ENCODE measurements around the gene C1QTNF7. TPM values are rescaled to one million over a fixed set of nuclear protein-coding genes. Genes with fewer than 3 reads are reported as not detected.

Gene C1QTNF7
- total RNA-seq, 1 donor, result 0.18 TPM

- no peak overlapping the region for H3K4me3 ChIP-seq (ENCODE audit: low read depth, low read length)
- no peak for TF ChIP-seq CTCF (IDR thresholded peaks at IDR 0.05; ENCODE audit: insufficient read depth, low read length)
- no peak for DNase-seq (ENCODE audit: low read depth)
These were observed 29.1 kb upstream of the C1QTNF7 start for GRCh38 chr4:15398732-15399131.

- DNase-seq (ENCODE audit: low read depth), result no peak
- H3K4me3 ChIP-seq (ENCODE audit: low read depth, low read length), result no peak overlapping the region
- TF ChIP-seq CTCF (IDR thresholded peaks at IDR 0.05; ENCODE audit: insufficient read depth, low read length), result no peak
These were observed 27.6 kb upstream of the C1QTNF7 start for GRCh38 chr4:15400226-15400625.

- TF ChIP-seq CTCF (IDR thresholded peaks at IDR 0.05; ENCODE audit: insufficient read depth, low read length), result no peak
- no peak overlapping the region for H3K4me3 ChIP-seq (ENCODE audit: low read depth, low read length)
- peak; percentile 72 for DNase-seq (ENCODE audit: low read depth)
These were observed 26.7 kb upstream of the C1QTNF7 start for GRCh38 chr4:15400981-15401671.

- DNase-seq (ENCODE audit: low read depth), result peak; percentile 50
These were observed 25.7 kb upstream of the C1QTNF7 start for GRCh38 chr4:15402146-15402545.

GRCh38 chr4:15402974-15403373 lies 24.9 kb upstream of the C1QTNF7 start:
- TF ChIP-seq CTCF (IDR thresholded peaks at IDR 0.05; ENCODE audit: insufficient read depth, low read length), result no peak
- no peak overlapping the region for H3K4me3 ChIP-seq (ENCODE audit: low read depth, low read length)
- DNase-seq (ENCODE audit: low read depth), result no peak

More at GRCh38 chr4:15402146-15402545, 25.7 kb upstream of the C1QTNF7 start:
- TF ChIP-seq CTCF (IDR thresholded peaks at IDR 0.05; ENCODE audit: insufficient read depth, low read length), result no peak
- H3K4me3 ChIP-seq (ENCODE audit: low read depth, low read length), result no peak overlapping the region

GRCh38 chr4:15405018-15405417 lies 22.8 kb upstream of the C1QTNF7 start:
- TF ChIP-seq CTCF (IDR thresholded peaks at IDR 0.05; ENCODE audit: insufficient read depth, low read length), result no peak
- no peak for DNase-seq (ENCODE audit: low read depth)
- no peak overlapping the region for H3K4me3 ChIP-seq (ENCODE audit: low read depth, low read length)

- DNase-seq (ENCODE audit: low read depth), result no peak
- no peak for TF ChIP-seq CTCF (IDR thresholded peaks at IDR 0.05; ENCODE audit: insufficient read depth, low read length)
- no peak overlapping the region for H3K4me3 ChIP-seq (ENCODE audit: low read depth, low read length)
These were observed 17.1 kb upstream of the C1QTNF7 start for GRCh38 chr4:15410750-15411149.
